GM21381 (cell line): ENCODE data around the gene CEL.
"Not testable (repeated sequence)": the region's sequence is repeated elsewhere in the genome, so short reads cannot be mapped to it uniquely, and the experiment has no call there.

Experiments
- ATAC-seq: cut with Tn5 transposase; IDR thresholded peaks from one replicate; pipeline ENCODE4 v1.9.1; 2021; ENCODE audit warnings: mild to moderate bottlenecking, moderate library complexity; ENCODE audit not compliant: unreplicated experiment

CEL gene

DNA sequence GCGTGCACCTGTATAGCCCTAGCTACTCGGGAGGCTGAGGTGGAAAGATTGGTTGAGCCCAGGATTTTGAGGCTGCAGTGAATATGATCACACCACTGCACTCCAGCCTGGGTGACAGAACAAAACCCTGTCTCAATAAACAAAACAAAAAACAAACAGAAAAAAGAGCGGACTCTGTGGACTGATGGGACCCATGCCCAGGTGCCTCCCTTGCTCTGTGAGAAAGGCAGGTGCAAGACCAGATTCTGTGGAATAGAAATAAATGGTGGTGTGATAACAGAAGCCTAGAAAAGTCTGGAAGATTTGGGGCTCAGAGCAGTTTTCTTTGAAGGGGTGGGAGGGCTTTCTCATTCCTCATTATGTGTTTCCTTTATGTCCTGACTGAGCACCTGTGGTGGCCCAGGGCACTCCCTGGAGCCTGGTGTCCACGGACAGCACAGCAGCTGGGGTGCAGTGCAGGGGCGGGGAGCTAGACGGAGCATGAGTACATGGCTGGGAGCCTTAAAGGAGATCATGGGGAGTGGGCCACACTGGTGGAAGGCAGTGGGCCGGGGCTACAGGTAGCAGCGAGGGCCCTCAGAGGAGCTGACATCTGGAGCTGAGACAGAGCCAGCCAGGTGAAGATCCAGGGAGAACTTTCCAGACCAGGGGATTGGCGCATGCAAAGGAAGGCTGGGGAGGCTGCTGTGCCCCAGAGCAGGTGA lies 15.4 kb upstream of the CEL start:
- ATAC-seq: no peak

DNA sequence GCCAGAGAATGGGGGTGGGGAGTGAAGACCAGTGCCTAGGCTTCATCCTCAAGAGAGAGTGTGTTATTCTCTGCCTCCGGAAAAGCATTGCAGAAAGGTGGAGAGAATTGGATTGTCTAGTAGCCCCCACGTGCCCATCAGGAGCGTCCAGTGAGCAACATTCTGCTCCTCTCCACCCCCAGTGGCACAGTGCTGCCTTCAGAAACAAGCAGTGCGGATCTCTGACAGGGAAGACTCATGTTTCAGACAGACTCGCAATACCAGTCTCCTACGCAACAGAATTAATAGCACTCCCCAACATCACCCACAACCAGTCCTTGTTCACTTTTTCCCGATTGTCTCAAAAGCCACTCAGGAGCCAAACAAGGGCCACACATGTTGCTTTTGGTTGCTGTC lies 14.9 kb upstream of the CEL start:
- ATAC-seq: no peak

DNA sequence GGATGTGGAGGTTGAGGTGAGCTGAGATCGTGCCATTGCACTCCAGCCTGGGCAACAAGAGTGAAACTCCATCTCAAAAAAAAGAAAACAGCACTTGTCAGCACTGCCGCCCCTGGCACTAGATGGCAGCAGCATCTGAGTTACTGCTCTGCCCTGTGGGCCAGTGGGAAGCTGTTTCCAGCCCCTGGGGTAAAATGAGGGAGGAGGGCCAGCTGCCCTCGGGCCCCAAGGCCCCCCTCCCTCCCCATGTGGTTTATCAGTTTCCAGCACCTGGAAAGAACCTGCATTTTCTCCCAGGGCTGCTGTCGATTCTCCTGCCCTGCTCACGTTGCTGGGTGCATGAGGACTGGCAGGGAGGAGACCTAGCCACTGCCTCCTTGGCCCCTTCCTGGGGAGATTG lies 13.2 kb upstream of the CEL start:
- no peak for ATAC-seq

DNA sequence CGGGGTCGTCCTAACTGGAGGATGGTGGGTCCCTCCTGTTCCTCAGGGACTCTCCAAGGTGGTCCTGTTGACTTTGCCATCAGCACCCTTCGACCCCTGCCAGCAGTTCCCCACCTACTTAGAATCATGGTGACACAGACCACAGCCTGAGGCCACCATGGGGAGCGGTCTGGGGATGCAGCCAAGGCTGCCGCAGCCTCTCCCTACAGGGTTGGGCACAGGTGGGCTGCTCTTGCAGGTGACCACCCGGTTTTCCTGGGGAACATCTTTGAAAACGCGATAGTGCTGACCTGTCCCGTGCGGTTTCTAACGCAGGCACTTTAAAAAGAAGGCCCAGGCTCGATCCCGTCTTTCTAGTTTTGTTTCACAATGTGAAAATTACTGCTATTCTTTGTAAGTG lies 12.7 kb upstream of the CEL start:
- no peak for ATAC-seq

DNA sequence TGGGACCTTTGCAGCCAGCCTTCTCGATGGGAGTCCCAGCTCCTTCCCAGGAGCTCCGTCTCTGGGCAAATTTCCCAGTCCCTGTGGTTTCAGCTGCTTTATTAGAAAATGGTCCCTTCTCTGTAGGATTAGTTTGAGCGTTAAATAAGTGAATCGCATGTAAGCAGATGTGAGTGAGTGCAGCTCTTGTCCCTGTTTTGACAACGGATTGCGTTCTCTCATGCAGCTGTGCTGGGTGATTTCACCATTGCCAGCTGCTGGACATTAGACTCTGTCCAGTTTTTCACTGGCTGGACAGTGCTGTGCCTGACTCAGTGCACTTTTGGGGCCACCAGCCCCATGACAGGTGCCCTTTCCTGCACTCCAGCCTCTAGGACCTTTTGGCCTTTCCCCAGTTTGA lies 11.6 kb upstream of the CEL start:
- no peak for ATAC-seq

DNA sequence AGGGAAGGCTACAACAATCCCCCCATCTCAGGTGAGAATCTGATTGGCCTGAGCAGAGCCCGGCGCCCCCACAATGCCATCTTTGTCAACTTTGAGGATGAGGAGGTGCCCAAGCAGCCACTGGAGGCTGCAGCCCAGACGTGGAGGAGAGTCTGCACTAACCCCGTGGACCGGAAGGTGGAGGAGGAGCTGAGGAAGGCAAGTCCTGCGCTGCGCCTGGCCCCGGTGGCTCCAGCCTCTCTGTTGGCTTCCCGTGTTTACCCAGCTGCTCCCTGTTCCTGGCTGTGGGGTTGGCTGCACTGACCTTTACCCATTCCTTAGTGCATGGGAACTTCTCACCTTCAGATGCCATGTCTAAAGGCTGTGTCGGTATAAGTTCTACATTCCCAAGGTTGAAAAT lies 11.0 kb upstream of the CEL start:
- ATAC-seq: no peak

DNA sequence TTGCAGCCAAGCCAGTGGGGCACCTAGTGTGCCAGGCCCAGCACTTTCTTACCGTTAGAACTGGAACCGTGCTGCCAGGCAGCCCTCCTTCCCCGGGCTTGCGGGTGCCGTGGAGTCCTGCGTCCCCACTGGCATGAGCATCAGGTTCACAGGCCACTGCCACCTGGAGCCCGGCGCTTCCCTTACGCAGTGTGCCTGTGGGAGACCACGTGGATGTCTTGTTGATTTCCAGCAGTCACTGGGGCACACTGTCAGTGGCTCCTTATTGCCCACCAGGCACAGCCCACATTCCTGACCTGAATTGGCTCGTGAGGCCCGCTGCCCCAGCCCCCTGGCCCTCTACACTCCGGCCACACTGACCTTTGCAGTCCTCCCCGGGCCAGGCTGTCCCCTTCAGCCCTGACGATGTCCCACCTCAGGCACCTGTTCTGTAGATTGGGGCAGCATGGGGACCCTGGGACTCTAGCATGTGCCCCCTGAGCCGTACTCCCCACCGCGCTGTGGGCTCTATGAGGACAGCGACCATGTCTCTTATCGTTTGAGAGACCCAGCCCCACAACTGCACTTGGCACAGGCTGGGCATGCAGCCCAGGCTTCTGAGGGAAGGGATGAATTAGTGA lies 10.4 kb upstream of the CEL start:
- ATAC-seq: no peak

DNA sequence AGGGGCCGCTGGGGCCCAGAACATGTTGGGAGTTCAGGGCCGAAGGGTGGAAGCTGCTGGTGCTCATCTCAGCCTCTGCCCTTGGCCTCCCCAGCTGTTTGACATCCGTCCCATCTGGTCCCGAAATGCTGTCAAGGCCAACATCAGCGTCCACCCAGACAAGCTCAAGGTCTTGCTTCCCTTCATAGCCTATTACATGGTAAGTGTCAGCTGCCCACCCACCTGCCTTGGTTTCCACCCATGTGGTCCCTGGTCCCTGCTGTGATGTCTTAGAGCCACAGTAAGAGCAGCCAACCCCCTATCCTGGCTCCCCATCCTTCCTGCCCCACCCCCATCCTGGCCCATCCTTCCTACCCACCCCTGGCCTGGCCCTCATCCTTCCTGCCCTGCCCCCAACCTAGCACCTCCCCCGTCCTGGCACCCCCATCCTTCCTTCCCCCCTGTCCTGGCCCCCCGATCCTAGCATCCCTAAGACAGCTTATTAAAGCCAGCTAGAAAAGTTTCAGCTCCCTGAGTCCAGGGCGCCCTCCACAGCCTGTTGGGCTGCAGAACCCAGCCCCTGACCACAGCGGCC lies 9.7 kb upstream of the CEL start:
- no peak for ATAC-seq

DNA sequence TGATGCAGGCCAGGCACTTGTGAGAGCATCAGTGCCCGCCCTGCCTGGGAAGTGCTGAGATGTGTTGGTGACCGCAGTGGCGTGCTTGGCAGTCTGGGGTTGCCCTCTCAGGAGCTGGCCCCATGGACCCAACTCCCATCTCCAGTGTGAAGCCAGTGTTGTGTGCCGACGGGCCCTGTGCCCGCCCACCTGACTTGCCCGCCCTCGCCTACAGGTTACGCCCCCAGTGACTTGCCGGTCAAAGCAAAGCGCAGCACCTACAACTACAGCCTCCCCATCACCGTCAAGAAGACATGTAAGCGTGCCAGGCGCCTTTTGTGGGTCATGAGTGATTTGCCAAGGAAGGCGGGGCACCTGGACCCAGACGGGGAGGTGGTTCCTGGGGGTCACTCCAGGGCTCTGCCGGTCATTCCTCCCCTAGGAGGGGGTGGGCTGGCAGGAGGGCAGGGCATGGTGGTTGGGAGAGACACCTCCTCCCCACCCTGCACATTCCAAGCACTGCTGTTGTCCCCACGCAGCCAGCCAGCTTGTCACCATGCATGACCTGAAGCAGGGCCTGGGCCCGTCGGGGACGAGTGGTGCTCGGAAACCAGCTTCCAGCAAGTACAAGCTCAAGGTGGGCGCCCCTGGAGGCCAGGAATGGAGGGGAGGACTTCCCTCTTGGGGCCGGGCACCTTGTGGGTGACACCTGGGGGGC lies 7.4 kb upstream of the CEL start:
- no peak for ATAC-seq

DNA sequence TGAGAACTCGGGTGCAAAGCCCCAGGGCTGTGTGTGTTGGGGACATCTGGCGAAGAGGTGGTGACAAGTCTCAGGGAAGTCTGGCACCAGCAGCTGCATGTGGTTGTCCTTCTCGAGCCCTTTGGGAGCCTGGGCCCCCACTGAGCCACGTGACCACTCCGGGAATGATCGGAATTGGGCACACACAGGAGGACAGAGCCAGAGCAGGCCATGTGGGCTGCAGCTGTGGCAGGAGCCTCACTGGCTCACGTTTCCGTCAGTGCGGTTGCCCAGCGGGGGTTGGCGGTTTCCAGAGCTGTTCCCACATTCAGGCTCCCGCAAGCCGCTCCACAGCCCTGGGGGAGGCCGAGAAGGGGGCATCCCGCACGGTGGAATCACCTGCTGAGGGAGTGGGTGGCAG lies 6.8 kb upstream of the CEL start:
- ATAC-seq: no peak

DNA sequence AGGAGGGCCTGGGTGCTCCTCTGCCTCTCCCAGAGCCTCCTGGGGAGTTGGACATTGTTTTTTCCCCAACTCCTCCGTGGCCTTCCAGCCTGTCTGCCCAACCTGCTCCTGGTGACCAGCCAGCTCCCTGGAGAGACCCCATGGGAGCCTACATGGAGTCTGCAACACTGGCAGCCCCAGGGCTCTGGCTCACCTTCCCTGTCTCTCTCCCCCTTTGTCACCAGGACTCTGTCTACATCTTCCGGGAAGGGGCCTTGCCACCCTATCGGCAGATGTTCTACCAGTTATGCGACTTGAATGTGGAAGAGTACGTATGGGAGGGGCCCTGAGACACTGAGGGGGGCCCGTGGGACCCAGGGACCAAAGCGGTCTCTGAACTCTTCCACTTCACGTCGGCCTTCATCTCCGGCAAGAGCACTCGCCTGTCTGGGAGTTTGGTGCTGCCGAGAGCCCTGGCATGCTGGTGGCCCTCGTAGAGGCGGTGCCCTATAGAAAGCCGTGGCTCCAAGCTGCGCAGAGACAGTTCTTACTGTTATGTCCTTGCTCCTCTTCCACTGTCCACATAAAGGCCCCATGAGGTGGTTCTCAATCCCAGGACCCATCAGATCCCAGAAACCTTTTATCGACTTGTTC lies 5.9 kb upstream of the CEL start:
- no peak for ATAC-seq

DNA sequence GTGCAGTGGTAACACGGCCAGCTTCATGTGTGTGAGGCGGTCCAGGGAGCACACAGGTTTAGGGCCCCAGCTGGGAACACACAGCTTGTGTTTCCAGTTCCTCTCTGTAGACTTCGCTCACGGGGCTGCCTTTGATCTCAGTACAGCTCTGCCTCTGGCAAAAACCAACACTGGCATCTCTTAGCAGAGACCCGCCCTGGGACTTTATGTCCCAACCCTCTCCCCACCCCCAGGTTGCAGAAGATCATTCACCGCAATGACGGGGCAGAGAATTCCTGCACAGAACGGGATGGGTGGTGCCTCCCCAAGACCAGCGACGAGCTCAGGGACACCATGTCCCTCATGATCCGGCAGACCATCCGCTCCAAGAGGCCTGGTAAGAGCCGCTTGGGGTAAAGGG lies 5.2 kb upstream of the CEL start:
- no peak for ATAC-seq

DNA sequence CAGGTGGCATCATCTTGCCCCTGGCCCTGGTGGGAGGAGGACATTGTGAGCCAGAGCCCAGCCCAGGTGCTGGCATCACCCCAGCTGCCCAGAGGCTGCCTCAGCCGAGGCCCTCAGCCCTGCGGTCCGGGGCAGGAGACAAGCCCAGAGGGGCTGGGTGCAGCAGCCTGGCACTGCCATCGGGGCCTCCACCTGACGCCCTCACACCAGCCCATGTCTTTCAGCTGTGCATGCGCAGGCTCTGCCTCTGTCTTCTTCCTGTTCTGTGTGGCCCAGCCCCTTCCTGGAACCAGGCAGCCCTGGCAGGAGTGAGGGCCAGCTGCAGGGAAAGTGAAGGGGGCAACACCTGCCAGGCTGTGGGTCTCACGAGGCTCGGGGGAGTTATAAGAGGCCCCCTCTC lies 4.8 kb upstream of the CEL start:
- no peak for ATAC-seq

DNA sequence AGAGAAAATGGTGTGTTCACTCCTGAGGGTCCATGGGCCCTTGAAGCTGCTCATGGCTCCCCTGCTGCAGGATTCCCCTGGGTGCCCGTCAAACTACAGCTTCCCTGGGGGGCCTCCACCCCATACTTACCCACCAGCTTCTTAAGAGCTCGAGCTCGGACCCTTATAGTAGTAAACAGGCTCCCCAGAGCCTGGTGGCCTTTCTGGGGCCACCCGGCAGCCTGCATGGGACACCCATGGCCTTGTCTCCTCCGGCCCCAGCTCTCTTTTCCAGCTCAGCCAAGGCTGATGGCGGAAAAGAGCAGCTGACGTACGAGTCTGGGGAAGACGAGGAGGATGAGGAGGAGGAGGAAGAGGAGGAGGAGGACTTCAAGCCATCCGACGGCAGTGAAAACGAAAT lies 4.2 kb upstream of the CEL start:
- ATAC-seq: no peak

DNA sequence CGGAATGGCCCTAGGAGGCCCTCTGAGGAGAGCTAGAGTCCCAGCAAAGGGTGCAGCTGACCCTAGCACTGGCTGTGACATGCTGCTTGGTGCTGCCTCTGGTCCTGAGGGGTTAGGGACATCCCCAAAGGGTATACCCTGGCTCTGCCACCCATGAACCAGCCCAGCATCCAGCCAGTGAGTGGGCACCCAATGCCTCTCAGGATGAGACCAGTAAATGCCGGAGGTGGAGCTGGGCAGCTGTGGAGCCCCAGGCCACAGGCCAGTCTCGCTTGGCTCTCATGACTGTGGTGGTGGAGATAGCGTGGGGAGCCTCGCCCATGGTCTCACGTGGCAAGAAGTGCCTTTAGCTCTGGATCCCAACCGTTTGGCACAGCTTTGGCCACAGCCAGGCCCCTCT lies 3.7 kb upstream of the CEL start:
- no peak for ATAC-seq

DNA sequence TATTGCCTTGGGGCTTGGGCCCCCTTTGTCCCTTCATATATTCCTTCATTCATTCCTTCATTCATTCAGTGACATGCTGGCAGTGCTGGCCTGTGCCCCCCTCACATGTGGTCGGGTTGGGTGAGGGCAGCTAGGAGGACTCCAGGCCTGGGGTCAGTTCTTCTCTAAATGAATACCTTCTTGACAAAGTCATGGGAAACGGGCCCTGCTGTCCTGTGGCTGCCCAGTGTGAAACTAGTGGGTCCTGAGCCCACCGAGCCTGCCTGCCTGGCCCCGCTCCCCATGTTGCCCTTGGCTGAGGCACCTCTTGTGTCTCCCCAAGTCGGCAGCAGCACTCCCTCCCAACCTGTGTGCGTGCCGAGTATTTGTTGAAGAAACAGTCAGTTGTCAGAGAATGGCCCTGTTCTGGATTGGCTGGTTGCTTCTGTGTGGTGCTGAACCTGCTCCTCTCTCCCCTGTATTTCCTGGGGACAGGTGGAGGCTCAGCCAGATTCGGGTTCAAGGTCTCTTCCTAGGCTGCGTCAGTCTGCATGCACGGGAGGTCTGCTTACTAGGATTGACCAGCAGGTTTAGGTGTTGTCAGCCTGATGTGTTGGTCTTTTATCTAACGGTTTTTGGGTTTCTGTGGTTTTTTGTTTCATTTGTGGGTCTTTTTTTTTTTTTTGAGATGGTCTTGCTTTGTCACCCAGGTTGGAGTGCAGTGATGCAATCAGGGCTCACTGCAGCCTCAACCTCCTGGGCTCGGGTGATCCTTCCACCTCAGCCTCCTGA lies 3.0 kb upstream of the CEL start:
- ATAC-seq: no peak

DNA sequence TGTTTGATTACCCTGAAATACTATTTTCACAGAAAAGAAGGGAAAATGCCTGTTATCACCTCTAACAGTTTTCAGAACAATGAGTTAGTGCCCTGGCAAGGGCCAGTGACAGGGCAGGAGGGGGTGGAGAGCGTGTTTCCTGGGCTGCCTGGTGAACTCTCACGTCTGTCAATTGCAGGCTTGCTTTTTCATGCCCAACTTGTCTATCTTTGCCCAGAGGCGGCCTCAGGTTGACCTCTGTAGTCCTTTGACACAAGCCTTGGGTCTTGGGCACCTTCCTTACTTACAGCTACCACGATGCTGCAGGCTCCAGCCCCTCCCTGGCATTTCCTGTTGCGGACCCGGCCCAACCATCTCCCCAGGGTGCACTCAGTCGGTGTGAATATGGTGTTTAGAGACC lies 2.2 kb upstream of the CEL start:
- no peak for ATAC-seq

DNA sequence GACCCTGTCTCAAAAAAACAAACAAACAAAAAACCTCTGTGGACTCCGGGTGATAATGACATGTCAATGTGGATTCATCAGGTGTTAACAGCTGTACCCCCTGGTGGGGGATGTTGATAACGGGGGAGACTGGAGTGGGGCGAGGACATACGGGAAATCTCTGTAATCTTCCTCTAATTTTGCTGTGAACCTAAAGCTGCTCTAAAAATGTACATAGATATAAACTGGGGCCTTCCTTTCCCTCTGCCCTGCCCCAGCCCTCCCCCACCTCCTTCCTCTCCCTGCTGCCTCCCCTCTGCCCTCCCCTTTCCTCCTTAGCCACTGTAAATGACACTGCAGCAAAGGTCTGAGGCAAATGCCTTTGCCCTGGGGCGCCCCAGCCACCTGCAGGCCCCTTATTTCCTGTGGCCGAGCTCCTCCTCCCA lies 1.4 kb upstream of the CEL start:
- ATAC-seq: no peak

DNA sequence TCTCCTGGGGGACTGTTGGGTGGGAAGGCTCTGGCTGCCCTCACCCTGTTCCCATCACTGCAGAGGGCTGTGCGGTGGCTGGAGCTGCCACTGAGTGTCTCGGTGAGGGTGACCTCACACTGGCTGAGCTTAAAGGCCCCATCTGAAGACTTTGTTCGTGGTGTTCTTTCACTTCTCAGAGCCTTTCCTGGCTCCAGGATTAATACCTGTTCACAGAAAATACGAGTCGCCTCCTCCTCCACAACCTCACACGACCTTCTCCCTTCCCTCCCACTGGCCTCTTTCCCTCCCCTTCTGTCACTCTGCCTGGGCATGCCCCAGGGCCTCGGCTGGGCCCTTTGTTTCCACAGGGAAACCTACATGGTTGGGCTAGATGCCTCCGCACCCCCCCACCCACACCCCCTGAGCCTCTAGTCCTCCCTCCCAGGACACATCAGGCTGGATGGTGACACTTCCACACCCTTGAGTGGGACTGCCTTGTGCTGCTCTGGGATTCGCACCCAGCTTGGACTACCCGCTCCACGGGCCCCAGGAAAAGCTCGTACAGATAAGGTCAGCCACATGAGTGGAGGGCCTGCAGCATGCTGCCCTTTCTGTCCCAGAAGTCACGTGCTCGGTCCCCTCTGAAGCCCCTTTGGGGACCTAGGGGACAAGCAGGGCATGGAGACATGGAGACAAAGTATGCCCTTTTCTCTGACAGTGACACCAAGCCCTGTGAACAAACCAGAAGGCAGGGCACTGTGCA lies 590 bp upstream of the CEL start:
- ATAC-seq: not testable (repeated sequence)

DNA sequence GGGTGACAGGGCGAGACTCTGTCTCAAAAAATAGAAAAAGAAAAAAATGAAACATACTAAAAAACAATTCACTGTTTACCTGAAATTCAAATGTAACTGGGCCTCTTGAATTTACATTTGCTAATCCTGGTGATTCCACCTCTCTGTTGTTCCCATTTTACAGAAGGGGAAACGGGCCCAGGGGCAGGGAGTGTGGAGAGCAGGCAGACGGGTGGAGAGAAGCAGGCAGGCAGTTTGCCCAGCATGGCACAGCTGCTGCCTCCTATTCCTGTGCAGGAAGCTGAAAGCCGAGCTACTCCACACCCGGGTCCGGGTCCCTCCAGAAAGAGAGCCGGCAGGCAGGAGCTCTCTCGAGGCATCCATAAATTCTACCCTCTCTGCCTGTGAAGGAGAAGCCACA lies 788 bp downstream of the CEL start:
- not testable (repeated sequence) for ATAC-seq
